HL-60 (cell line): ENCODE results near the gene TRNT1.

Experiments
- DNase-seq, 2 experiments: peaks; one replicate each; pipeline ENCODE4 v3.0.0-alpha.2; 2010 to 2020; ENCODE audit warnings: low read depth in 1 of 2, low spot score in 1 of 2
- H3K27ac ChIP-seq: fragments of 250-450 bp; sonication (Bioruptor Pico); replicated peaks from 2 replicates; pipeline ENCODE4 v1.5.1; 2020; ENCODE audit warnings: mild to moderate bottlenecking, moderate library complexity
- H3K27me3 ChIP-seq: fragments of 250-450 bp; sonication (Bioruptor Pico); 2 replicates; pipeline ENCODE4 v1.5.1; 2021; ENCODE audit warnings: mild to moderate bottlenecking, moderate library complexity; ENCODE audit not compliant: insufficient read depth, poor library complexity, severe bottlenecking
- H3K4me3 ChIP-seq: replicated peaks from 2 replicates; pipeline ENCODE4 v1.5.1; 2011; ENCODE audit warnings: mild to moderate bottlenecking, control low read depth, low read length; ENCODE audit not compliant: insufficient read depth
- GABPA ChIP-seq: IDR thresholded peaks from 2 replicates; pipeline ENCODE4 v1.6.1; 2012; ENCODE audit warnings: low read depth
- POLR2AphosphoS5 ChIP-seq: IDR thresholded peaks from 2 replicates; pipeline ENCODE4 v1.6.1; 2012; ENCODE audit warnings: low read depth
- SPI1 ChIP-seq: IDR thresholded peaks from 2 replicates; pipeline ENCODE4 v1.6.1; 2012; ENCODE audit warnings: low read depth, mild to moderate bottlenecking, borderline replicate concordance
- TF ChIP-seq, protein P1 (sequence below): IDR thresholded peaks from 2 replicates; pipeline ENCODE4 v1.6.1; 2012; ENCODE audit warnings: low read depth; ENCODE audit not compliant: insufficient replicate concordance
- TF ChIP-seq, protein P2 (sequence below): IDR thresholded peaks from one replicate; pipeline ENCODE4 v1.5.1; 2011; ENCODE audit warnings: low read length, control low read depth, inconsistent platforms; ENCODE audit not compliant: insufficient read depth

TRNT1 gene

DNA sequence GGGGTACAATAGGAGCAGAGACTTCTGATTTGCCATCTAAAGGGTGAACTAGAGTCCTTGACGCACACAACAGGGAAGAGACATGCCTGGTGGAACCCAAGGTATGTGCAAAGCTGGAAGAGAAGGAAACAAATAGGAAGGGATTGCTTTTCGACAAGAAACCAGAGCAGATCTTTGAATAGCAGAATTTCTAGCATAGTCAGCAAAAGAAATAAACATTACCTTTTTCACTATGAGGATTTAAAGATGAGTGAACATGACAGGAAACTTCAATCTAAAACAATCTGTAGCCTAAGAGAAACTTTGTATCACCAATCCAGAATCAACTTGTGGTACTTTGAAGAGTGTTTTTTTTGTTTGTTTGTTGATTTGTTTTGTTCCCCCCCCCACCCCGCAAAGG lies 21.5 kb upstream of the TRNT1 start:
- TF ChIP-seq GABPA, result no peak
- TF ChIP-seq, protein P1, sequence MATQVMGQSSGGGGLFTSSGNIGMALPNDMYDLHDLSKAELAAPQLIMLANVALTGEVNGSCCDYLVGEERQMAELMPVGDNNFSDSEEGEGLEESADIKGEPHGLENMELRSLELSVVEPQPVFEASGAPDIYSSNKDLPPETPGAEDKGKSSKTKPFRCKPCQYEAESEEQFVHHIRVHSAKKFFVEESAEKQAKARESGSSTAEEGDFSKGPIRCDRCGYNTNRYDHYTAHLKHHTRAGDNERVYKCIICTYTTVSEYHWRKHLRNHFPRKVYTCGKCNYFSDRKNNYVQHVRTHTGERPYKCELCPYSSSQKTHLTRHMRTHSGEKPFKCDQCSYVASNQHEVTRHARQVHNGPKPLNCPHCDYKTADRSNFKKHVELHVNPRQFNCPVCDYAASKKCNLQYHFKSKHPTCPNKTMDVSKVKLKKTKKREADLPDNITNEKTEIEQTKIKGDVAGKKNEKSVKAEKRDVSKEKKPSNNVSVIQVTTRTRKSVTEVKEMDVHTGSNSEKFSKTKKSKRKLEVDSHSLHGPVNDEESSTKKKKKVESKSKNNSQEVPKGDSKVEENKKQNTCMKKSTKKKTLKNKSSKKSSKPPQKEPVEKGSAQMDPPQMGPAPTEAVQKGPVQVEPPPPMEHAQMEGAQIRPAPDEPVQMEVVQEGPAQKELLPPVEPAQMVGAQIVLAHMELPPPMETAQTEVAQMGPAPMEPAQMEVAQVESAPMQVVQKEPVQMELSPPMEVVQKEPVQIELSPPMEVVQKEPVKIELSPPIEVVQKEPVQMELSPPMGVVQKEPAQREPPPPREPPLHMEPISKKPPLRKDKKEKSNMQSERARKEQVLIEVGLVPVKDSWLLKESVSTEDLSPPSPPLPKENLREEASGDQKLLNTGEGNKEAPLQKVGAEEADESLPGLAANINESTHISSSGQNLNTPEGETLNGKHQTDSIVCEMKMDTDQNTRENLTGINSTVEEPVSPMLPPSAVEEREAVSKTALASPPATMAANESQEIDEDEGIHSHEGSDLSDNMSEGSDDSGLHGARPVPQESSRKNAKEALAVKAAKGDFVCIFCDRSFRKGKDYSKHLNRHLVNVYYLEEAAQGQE, result no peak
- no peak for TF ChIP-seq POLR2AphosphoS5
- TF ChIP-seq, protein P2, sequence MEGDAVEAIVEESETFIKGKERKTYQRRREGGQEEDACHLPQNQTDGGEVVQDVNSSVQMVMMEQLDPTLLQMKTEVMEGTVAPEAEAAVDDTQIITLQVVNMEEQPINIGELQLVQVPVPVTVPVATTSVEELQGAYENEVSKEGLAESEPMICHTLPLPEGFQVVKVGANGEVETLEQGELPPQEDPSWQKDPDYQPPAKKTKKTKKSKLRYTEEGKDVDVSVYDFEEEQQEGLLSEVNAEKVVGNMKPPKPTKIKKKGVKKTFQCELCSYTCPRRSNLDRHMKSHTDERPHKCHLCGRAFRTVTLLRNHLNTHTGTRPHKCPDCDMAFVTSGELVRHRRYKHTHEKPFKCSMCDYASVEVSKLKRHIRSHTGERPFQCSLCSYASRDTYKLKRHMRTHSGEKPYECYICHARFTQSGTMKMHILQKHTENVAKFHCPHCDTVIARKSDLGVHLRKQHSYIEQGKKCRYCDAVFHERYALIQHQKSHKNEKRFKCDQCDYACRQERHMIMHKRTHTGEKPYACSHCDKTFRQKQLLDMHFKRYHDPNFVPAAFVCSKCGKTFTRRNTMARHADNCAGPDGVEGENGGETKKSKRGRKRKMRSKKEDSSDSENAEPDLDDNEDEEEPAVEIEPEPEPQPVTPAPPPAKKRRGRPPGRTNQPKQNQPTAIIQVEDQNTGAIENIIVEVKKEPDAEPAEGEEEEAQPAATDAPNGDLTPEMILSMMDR, result no peak
- no peak for TF ChIP-seq SPI1
- Histone ChIP-seq H3K4me3 (no peak overlapping the region), H3K27ac (no peak overlapping the region), H3K27me3 (no peaks in the 10 kb centered on the region)
- no peak for DNase-seq

DNA sequence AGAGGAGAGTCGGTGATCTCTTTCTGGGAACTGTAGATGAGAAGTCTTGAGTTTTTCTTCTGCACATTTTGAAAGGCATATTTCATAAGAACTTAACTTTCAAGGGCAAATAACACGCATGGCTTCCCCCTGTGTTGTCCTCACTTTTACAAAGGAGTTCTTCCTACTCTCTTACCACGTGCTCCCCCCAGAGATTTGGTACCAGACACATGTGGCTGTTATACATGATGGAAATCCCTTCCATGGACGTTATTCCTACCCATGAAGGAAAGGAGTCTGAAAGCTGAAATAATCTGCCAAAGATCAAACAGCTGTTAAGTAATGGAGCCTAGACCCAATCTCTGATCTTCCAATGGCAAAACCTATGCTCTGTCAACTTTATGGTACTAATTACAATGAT lies 20.9 kb upstream of the TRNT1 start:
- Histone ChIP-seq H3K4me3 (no peak overlapping the region), H3K27ac (no peak overlapping the region), H3K27me3 (no peaks in the 10 kb centered on the region)
- TF ChIP-seq, protein P1, result no peak
- no peak for TF ChIP-seq POLR2AphosphoS5
- TF ChIP-seq, protein P2, result no peak
- no peak for TF ChIP-seq SPI1
- TF ChIP-seq GABPA, result no peak
- DNase-seq, result no peak

DNA sequence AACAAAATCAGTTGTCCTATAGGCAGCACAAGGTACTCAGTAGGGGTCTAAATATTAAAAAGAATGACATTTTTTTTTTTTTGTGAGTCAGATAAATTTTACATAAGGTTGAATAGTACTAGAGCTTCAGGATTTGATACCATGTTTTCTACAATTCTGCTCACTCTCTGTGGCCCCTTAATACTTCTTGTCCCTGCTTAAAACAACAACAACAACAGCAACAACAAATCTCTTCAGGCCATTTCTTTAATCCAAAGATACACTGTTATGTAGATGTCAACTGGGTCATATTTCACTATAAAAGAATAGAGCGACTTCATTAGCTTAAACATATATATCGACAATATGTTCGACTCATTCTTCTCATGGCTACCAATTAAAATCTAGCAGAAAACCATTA lies 19.6 kb upstream of the TRNT1 start:
- TF ChIP-seq SPI1 (no peak), GABPA (no peak), POLR2AphosphoS5 (no peak)
- TF ChIP-seq, protein P1, result no peak
- TF ChIP-seq, protein P2, result no peak
- no peak overlapping the region for H3K4me3 ChIP-seq
- no peak for DNase-seq

More for the DNA sequence above, 19.6 kb upstream of the TRNT1 start:
- Histone ChIP-seq H3K27me3 (no peaks in the 10 kb centered on the region), H3K27ac (no peak overlapping the region)
